B cell (primary cell): ENCODE measurements around the gene ZNF827.

Source experiments
- EZH2 ChIP-seq: IDR thresholded peaks from 2 replicates; pipeline ENCODE4 v1.6.1; 2012; ENCODE audit warnings: borderline replicate concordance, low read depth, mild to moderate bottlenecking, moderate library complexity, low read length; ENCODE audit not compliant: insufficient read depth, poor library complexity, severe bottlenecking
- TF ChIP-seq, protein P1 (sequence below): fragments of 200-600 bp; IDR thresholded peaks from one replicate; pipeline ENCODE4 v1.8.0; 2022; ENCODE audit warnings: antibody characterized with exemption, mild to moderate bottlenecking

DNA sequence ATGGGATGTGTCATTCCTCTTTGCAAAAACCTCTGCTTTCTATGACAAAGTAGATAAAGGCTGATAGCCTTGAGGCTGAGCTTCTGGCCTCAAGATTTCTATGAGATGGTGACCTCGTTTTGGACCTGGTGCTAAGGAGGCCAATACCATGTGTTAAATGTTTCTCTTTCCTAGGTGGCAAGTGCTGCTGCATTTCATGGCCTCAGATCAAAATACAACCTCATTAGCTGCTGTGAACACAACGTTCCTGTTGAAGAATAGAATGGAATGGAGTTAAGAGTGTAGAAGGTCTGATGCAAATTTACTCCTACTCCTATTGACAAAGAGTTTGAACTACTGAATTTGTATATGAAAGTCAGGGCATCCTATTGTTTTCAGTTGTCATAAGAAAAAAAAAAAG, 146.6 kb downstream of the ZNF827 start:
- no peak for TF ChIP-seq EZH2
- TF ChIP-seq, protein P1, sequence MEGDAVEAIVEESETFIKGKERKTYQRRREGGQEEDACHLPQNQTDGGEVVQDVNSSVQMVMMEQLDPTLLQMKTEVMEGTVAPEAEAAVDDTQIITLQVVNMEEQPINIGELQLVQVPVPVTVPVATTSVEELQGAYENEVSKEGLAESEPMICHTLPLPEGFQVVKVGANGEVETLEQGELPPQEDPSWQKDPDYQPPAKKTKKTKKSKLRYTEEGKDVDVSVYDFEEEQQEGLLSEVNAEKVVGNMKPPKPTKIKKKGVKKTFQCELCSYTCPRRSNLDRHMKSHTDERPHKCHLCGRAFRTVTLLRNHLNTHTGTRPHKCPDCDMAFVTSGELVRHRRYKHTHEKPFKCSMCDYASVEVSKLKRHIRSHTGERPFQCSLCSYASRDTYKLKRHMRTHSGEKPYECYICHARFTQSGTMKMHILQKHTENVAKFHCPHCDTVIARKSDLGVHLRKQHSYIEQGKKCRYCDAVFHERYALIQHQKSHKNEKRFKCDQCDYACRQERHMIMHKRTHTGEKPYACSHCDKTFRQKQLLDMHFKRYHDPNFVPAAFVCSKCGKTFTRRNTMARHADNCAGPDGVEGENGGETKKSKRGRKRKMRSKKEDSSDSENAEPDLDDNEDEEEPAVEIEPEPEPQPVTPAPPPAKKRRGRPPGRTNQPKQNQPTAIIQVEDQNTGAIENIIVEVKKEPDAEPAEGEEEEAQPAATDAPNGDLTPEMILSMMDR: no peak
